ENCODE data around the gene CALHM5.

Gene CALHM5

GRCh38 chr6:116467514-116467913 lies 43.9 kb upstream of the CALHM5 start:
- no peak for TF ChIP-seq CTCF (IDR thresholded peaks at IDR 0.05)
- H3K4me3 ChIP-seq (ENCODE audit: low read depth in 1 of 2, low read length in 1 of 2), result no peak overlapping the region
- H3K9me3 ChIP-seq, result no peaks in the 10 kb centered on the region
- peaks cover 40 to 45% of the 10 kb centered on the region in 2 experiments for H3K4me1 ChIP-seq (ENCODE audit: control insufficient read depth in 1 of 2, insufficient read depth in 1 of 2, low read depth in 1 of 2, low read length in 1 of 2)
- H3K36me3 ChIP-seq, result no peaks in the 10 kb centered on the region
- H3K27ac ChIP-seq, result no peak overlapping the region
- H3K27me3 ChIP-seq, result no peaks in the 10 kb centered on the region

DNA sequence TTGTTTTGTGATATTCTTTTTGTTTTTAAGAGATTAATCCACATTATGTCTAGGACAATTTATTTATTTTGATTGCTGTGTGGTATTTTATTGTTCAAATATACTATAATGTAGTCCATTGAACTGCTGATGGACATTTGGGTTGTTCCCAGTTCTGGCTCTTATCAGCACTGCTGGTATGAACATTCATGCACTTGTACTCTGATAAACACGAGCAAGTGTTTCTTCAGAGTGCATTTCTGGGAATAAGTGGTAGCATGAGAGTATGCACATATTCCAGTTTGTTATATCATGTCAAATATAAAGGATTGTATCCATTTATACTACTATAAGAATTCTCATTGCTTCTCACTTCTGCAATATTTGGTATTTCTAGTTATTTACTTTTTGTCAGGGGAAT lies 43.1 kb upstream of the CALHM5 start:
- Histone ChIP-seq H3K4me1 (ENCODE audit: control insufficient read depth in 1 of 2, insufficient read depth in 1 of 2, low read depth in 1 of 2, low read length in 1 of 2) (peaks cover 32 to 37% of the 10 kb centered on the region in 2 experiments), H3K27me3 (no peaks in the 10 kb centered on the region), H3K27ac (no peak overlapping the region), H3K9me3 (no peaks in the 10 kb centered on the region), H3K4me3 (ENCODE audit: low read depth in 1 of 2, low read length in 1 of 2) (no peak overlapping the region), H3K36me3 (no peaks in the 10 kb centered on the region)
- TF ChIP-seq CTCF (IDR thresholded peaks at IDR 0.05), result no peak

DNA sequence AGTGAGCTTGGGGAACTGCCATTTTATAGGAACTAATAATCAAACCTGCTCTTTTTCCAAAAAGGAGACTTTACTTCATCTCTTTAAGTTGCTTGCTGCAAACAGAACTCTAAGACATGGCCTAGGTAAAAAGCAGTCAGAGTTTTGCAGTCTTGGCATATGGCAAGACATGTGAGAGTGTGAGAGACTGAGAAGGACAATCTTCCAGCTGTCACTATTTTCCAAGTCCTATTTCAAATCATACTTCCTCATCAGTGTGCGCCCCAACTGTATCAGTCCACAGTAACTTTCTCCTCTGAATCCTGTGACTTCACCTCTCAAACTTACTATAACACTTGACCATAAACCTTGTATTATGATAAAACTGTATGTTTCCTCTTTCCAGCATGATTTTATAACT lies 39.9 kb upstream of the CALHM5 start:
- Histone ChIP-seq H3K4me1 (ENCODE audit: control insufficient read depth in 1 of 2, insufficient read depth in 1 of 2, low read depth in 1 of 2, low read length in 1 of 2) (peaks cover 34 to 40% of the 10 kb centered on the region in 2 experiments), H3K9me3 (no peaks in the 10 kb centered on the region), H3K36me3 (no peaks in the 10 kb centered on the region), H3K4me3 (ENCODE audit: low read depth in 1 of 2, low read length in 1 of 2) (no peak overlapping the region), H3K27me3 (no peaks in the 10 kb centered on the region), H3K27ac (peak overlapping the region; percentile 51)
- TF ChIP-seq CTCF (IDR thresholded peaks at IDR 0.05), result no peak

GRCh38 chr6:116472706-116473105 lies 38.7 kb upstream of the CALHM5 start:
- no peaks in the 10 kb centered on the region for H3K27me3 ChIP-seq
- H3K4me1 ChIP-seq (ENCODE audit: control insufficient read depth in 1 of 2, insufficient read depth in 1 of 2, low read depth in 1 of 2, low read length in 1 of 2), result peaks cover 41 to 47% of the 10 kb centered on the region in 2 experiments
- no peak for TF ChIP-seq CTCF (IDR thresholded peaks at IDR 0.05)
- peak overlapping the region; percentile 2 for H3K27ac ChIP-seq
- H3K9me3 ChIP-seq, result no peaks in the 10 kb centered on the region
- no peaks in the 10 kb centered on the region for H3K36me3 ChIP-seq
- H3K4me3 ChIP-seq (ENCODE audit: low read depth in 1 of 2, low read length in 1 of 2), result no peak overlapping the region

- H3K27me3 ChIP-seq, result no peaks in the 10 kb centered on the region
- H3K4me3 ChIP-seq (ENCODE audit: low read depth in 1 of 2, low read length in 1 of 2), result peak overlapping the region; percentile 26 to 28
- H3K9me3 ChIP-seq, result no peaks in the 10 kb centered on the region
- TF ChIP-seq CTCF (IDR thresholded peaks at IDR 0.05), result no peak
- peak overlapping the region; percentile 92 for H3K27ac ChIP-seq
- peaks cover 43 to 54% of the 10 kb centered on the region in 2 experiments for H3K4me1 ChIP-seq (ENCODE audit: control insufficient read depth in 1 of 2, insufficient read depth in 1 of 2, low read depth in 1 of 2, low read length in 1 of 2)
- H3K36me3 ChIP-seq, result no peaks in the 10 kb centered on the region
Observed at GRCh38 chr6:116475141-116475540, 36.3 kb upstream of the CALHM5 start.
